Activated CD4-positive, CD25-positive, alpha-beta regulatory T cell treated with anti-CD3 and anti-CD28 coated beads, Interleukin-2, amount 50 U/mL, for 72 hours (primary cell): ENCODE data around the gene MCOLN1.
"Not testable (repeated sequence)": the region's sequence is repeated elsewhere in the genome, so short reads cannot be mapped to it uniquely, and the experiment has no call there.

Experiments used
- DNase-seq: peaks from one replicate; pipeline ENCODE4 v3.0.0; 2021

MCOLN1 gene

DNA sequence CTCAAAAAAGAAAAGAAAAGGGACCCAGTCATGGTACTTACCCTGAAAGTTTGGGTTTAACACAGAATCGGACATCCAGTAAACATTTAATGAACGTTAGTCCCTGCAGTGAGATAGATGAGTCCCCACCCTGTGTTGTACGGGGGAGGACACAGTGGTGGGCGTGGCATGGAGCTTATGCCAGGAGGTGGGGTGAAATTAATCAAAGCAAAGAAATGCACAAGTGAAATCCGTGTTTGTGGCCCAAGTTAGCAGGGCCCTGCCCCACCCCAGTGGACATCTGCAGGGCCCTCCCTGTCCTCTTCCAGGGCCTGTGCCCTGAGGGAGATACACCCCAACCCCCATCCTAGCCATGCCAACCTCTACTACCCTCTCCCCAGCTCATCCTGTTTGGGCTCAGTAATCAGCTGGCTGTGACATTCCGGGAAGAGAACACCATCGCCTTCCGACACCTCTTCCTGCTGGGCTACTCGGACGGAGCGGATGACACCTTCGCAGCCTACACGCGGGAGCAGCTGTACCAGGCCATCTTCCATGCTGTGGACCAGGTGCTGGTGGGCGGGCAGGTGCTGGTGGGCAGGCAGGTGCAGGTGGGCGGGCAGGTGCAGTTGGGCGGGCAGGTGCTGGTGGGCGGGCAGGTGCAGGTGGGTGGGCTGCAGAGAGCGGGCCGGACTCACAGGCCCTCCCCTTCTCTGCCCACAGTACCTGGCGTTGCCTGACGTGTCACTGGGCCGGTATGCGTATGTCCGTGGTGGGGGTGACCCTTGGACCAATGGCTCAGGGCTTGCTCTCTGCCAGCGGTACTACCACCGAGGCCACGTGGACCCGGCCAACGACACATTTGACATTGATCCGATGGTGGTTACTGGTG lies 3.9 kb downstream of the MCOLN1 start:
- DNase-seq, result no peak

- DNase-seq, result no peak
These were observed 5.2 kb downstream of the MCOLN1 start for GRCh38 chr19:7527516-7528191.

DNA sequence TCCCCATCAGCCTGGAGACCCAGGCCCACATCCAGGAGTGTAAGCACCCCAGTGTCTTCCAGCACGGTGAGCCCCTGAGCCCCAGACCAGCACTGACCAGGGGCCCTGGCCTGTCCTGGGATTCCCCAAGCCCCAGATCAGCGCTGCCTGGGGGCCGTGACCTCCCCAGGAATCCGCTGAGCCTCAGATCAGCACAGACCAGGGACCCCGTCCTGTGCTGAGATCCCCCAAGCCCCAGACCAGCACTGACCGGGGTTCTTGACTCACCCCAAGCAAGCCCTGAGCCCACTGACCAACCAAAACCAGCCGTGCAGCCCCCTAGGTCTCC lies 5.7 kb downstream of the MCOLN1 start:
- DNase-seq, result no peak

- DNase-seq, result no peak
These were observed 6.3 kb downstream of the MCOLN1 start for GRCh38 chr19:7528522-7529245.

GRCh38 chr19:7529246-7529600 lies 6.8 kb downstream of the MCOLN1 start:
- no peak for DNase-seq

- DNase-seq, result no peak
These were observed 7.4 kb downstream of the MCOLN1 start for GRCh38 chr19:7529610-7530490.

GRCh38 chr19:7533281-7533885 lies 11.0 kb downstream of the MCOLN1 start:
- DNase-seq, result no peak

DNA sequence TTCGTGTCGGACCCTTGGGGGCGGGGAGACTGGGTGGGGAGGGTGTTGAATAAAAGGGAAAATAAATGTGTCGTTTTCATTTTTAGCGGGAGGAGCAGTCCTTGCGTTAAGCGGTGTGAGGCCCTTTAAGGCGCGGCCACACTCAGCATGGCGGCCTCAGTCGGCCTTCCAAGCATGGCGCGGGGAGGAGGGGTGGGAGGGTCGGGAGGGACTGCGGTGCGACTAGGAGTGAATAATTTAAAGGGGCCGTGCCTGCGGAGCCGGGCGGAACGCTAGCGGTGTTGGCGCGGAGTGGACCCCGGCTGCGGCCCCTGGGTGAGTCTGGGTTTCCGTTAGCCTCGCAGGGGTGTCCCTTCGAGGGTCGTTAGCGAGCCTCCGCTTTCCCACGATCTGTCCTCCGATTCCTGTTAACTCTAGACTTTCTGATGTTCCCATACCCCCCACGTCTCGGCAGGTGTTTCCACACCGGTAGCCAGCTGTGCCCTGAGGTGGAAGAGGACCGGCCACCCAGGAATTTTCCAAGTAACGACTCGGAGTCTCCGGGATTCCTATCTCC lies 11.6 kb downstream of the MCOLN1 start:
- DNase-seq, result peak; percentile 77

- DNase-seq, result no peak
These were observed 12.2 kb downstream of the MCOLN1 start for GRCh38 chr19:7534531-7535046.

- peak; percentile 95 for DNase-seq
These were observed 12.9 kb downstream of the MCOLN1 start, which contains the start of gene PNPLA6 for GRCh38 chr19:7535047-7535997. Gene PNPLA6 (plus strand): TSS chr19:7535717. CDS start chr19:7535789, 72 bp downstream.

- DNase-seq, result no peak
These were observed 13.7 kb downstream of the MCOLN1 start for GRCh38 chr19:7535998-7536695.

DNA sequence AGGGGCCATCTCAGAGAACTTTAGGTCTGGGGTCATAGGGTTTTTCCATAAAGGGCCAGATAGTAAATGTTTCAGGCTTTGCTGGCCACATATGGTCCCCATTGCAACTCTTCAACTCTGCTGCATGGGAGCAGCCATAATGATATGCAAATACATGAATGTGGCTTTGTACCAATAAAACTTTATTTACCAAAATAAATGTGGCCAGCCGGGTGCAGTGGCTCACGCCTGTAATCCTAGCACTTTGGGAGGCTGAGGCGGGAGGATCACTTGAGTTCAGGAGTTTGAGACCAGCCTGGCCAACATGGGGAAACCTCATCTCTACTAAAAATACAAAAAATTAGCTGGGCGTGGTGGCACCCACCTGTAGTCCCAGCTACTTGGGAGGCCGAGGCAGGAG lies 16.6 kb downstream of the MCOLN1 start:
- DNase-seq, result not testable (repeated sequence)

- DNase-seq, result no peak
These were observed 17.5 kb downstream of the MCOLN1 start for GRCh38 chr19:7539827-7540425.

DNA sequence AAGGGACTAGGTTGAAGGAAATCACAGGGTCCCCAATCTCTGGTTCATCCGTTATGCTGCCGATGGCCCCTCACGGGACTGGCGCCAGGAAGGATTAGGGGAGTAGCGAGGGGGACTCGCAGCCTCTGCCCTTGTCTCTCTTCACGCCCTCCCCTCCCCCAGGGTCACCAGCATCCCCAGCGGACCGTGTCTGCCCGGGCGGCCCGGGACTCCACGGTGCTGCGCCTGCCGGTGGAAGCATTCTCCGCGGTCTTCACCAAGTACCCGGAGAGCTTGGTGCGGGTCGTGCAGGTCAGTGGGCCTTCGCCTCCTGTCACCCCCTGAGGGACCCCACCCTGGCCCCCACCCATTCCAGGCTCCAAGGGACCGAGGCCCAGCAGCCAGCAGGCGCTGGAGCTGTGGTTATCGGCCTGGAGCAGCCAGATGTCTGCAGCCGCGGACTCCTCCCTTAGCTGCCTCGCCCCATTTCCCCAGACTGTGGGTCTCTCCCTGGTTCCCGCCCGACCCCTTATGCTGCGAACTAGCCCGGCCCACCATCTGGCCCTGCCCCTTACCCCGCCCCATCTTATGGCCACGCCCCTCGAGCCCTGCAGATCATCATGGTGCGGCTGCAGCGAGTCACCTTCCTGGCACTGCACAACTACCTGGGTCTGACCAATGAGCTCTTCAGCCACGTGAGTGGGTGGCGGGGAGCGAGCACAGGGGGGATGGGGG lies 18.5 kb downstream of the MCOLN1 start:
- DNase-seq, result no peak

DNA sequence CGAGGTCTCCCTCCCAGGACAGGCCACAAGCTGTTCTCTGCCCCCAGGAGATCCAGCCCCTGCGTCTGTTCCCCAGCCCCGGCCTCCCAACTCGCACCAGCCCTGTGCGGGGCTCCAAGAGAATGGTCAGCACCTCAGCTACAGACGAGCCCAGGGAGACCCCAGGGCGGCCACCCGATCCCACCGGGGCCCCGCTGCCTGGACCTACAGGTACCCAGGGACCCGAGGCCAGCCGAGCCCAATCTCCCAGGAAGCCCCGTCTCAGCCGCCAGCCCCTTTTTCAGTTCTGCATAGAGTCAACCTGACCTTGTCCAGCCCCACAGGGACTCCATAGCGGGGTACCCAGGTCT lies 19.0 kb downstream of the MCOLN1 start:
- DNase-seq, result no peak

DNA sequence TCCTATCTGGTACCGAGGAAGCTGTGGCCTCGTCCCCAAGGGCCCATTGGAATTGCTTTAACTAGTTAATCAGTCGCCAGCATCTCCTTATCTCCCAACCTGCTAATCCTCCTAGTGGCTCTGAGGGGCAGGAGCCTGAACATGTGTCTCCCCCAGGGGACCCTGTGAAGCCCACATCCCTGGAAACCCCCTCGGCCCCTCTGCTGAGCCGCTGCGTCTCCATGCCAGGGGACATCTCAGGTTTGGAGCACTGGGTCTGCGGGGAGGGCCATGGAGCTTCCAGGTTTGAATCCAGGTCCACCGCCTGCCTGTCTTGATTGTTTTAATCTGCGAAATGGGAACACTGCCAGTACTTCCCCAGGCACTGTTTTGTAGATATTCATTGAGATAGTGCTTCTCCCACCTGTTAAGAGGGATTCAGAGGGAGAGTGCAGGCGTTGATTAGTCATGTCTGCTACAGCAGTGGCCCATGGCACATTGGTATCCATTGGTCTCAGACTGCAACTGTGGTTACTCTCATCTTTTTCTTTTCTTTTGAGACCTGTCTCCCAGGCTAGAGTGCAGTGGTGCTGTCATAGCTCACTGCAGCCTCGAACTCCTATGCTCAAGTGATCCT lies 19.5 kb downstream of the MCOLN1 start:
- no peak for DNase-seq

- DNase-seq, result no peak
These were observed 20.3 kb downstream of the MCOLN1 start for GRCh38 chr19:7542556-7543348.

DNA sequence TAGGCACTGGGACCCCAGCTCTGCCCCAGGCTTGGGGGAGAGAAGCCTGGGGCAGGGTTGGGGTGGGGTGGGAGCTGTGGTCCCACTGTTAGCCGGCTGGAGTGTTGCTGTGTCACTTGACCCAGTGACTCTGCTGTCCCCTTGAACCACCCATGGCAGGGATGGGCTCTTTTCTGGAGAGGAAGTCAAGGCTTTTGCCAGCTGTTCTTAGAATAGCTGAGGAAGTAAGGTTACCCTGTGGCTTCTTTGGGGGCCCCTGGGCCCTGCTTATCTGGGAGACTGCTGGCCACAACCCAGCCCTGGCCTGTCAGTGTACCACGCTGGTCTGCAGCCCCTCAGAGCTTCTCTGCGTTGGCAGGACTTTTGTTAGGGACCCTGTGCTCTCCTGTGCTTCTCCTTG lies 22.2 kb downstream of the MCOLN1 start:
- DNase-seq, result no peak
